Esophagus muscularis mucosa (tissue), 4 donors: ENCODE measurements around the gene LRWD1. TPM values are rescaled to one million over a fixed set of nuclear protein-coding genes. Genes with fewer than 3 reads are reported as not detected.

Experiments used
- DNase-seq: peaks from one replicate; pipeline ENCODE4 v3.0.0-alpha.2; 2017; ENCODE audit errors: extremely low spot score
- H3K27ac ChIP-seq, 4 donors: fragments of 200-600 bp; sonication (generic); replicated peaks in 1 of 4; 1 replicate in 3 of 4; 2 replicates in 1 of 4; pipeline ENCODE4 v1.5.1; 2016 to 2019; ENCODE audit warnings: mild to moderate bottlenecking in 1 of 4
- H3K27me3 ChIP-seq, 4 donors: fragments of 200-600 bp; sonication (generic); one replicate each; pipeline versions ENCODE4 v1.5.1 to v1.6.0; 2016 to 2019
- H3K36me3 ChIP-seq, 4 donors: fragments of 200-600 bp; sonication (generic); one replicate each; pipeline ENCODE4 v1.5.1; 2016 to 2019
- H3K4me1 ChIP-seq, 4 donors: fragments of 200-600 bp; sonication (generic); one replicate each; pipeline ENCODE4 v1.5.1; 2016 to 2019
- H3K4me3 ChIP-seq, 4 donors: fragments of 200-600 bp; sonication (generic); 1 replicate in 2 of 4; 2 replicates in 2 of 4; pipeline ENCODE4 v1.5.1; 2016 to 2019; ENCODE audit warnings: mild to moderate bottlenecking in 4 of 4, moderate library complexity in 1 of 4
- H3K9me3 ChIP-seq, 4 donors: fragments of 200-600 bp; sonication (generic); 1 replicate in 3 of 4; 2 replicates in 1 of 4; pipeline ENCODE4 v1.5.1; 2016 to 2019
- EP300 ChIP-seq: sonication (generic); formaldehyde crosslinking; IDR thresholded peaks from one replicate; pipeline ENCODE4 v1.6.1; 2017; ENCODE audit warnings: antibody characterized with exemption
- POLR2A ChIP-seq: fragments of 450-650 bp; IDR thresholded peaks from one replicate; pipeline ENCODE4 v1.6.1; 2017; ENCODE audit warnings: antibody characterized with exemption, moderate library complexity, mild to moderate bottlenecking, low read depth
- POLR2AphosphoS5 ChIP-seq, 2 donors: sonication (generic); formaldehyde crosslinking; IDR thresholded peaks; one replicate each; pipeline ENCODE4 v1.6.1; 2017; ENCODE audit warnings: antibody characterized with exemption in 2 of 2
- WGBS: methylation state at CpG from one replicate; pipeline ENCODE4 v1.1.5; 2018; 5-methylcytosine and 5-hydroxymethylcytosine counted together
- intact Hi-C: fragments of 100-400 bp; cut with DNase I; formaldehyde crosslinking; loops from one replicate; pipeline ENCODE4 v1.15.1; 2023
- total RNA-seq, 4 donors: library from RNA; depleted of rRNA; stranded (reverse); fragments of >200 nt; gene quantifications; one replicate each; pipeline versions ENCODE4 v1.1.0 to v1.2.1, GENCODE V29; 2016
- TF ChIP-seq, protein P1 (sequence below), 3 experiments: fragments of 200-600 bp in 2 of 3; fragments of 450-650 bp in 1 of 3; sonication (generic) in 2 of 3; IDR thresholded peaks; one replicate each; pipeline ENCODE4 v1.5.1; 2017 to 2019; ENCODE audit warnings: antibody characterized with exemption in 3 of 3, mild to moderate bottlenecking in 2 of 3, moderate library complexity in 1 of 3

Gene LRWD1
- total RNA-seq, 4 donors from 2014 or later = 10.0 to 32.7 (median 17.0) TPM

DNA sequence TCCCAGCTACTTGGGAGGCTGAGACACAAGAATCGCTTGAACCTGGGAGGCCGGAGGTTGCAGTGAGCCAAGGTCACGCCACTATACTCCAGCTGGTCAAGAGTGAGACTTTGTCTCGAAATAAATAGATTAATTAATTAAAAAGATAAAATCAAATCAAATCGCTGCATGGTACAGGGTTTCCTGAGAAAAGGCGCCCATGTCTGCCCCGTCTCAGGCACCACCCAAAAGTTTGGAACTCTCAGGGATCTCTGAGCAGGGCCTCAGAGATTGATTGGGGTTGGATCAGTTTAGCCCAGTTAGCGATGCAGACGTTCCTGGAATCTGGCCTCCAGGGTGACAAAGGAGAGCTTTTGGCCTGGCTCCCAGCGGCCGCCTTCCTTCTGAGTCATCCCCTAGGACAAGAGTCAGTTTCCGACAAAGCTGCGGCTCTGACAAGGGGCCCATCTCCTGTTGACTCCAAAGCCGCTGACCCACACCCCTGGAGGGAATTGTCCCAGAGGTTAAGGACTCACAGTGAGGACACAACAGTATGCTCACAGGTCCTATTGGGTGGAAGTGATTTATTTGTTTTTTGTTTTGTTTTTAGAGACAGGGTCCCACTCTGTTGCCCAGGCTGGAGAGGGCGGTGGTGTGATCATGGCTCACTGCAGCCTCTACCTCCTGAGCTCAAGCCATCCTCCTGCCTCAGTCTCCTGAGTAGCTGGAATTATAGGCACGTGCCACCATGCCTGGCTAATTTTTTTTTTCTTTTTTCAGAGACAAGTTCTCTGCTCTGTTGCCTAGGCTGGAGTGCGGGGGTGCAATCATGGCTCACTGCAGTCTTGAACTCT, 24.6 kb upstream of the LRWD1 start:
- peaks cover 3 to 27% (median 10%) of the 10 kb centered on the region in 4 donors for H3K36me3 ChIP-seq
- no peaks in the 10 kb centered on the region for H3K9me3 ChIP-seq
- no peak for DNase-seq
- no peak overlapping the region for H3K4me3 ChIP-seq
- peaks cover 0 to 10% (median 9%) of the 10 kb centered on the region in 4 donors for H3K4me1 ChIP-seq
- peak overlapping the region in 2 of 4 donors; percentile 21 to 52 for H3K27ac ChIP-seq
- intact Hi-C loops = no loop called here
- TF ChIP-seq, protein P1, sequence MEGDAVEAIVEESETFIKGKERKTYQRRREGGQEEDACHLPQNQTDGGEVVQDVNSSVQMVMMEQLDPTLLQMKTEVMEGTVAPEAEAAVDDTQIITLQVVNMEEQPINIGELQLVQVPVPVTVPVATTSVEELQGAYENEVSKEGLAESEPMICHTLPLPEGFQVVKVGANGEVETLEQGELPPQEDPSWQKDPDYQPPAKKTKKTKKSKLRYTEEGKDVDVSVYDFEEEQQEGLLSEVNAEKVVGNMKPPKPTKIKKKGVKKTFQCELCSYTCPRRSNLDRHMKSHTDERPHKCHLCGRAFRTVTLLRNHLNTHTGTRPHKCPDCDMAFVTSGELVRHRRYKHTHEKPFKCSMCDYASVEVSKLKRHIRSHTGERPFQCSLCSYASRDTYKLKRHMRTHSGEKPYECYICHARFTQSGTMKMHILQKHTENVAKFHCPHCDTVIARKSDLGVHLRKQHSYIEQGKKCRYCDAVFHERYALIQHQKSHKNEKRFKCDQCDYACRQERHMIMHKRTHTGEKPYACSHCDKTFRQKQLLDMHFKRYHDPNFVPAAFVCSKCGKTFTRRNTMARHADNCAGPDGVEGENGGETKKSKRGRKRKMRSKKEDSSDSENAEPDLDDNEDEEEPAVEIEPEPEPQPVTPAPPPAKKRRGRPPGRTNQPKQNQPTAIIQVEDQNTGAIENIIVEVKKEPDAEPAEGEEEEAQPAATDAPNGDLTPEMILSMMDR (IDR thresholded peaks at IDR 0.05) = no peak
- TF ChIP-seq POLR2A (no peak), POLR2AphosphoS5 (IDR thresholded peaks at IDR 0.05) (peak; percentile 8 to 9), EP300 (no peak)
- H3K27me3 ChIP-seq = no peaks in the 10 kb centered on the region
- WGBS = 65% methylated on average over 16 of the region's 17 CpGs

DNA sequence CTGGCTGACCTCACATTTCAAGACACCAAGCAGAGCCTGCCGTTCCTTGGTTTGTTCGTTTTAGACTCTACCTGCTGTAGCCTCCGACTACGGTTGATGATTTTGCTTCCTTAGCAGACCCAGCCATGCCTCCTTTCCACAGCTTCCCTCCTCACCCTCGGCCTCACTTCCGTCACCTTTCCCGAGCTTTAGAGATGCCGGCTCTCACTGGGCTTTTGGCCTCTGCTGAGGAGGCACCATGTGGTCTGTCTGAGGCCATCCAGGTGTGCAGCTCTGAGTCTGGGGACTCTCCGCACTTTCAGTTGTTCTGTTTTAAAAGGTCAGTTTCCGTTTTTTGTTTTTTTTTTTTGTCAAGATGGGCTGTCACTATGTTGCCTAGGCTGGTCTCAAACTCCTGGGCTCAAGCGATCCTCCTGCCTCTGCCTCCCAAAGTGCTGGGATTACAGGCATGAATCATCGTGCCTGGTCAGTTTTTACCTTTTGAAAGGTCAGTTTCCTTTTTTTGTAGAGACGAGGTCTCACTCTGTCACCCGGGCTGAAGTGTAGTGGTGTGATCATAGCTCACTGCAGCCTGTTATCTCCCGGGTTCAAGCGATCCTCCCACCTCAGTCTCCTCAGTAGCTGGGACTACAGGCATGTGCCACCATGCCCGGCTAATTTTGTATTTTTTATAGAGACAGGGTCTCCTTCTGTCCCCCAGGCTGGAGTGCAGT, 19.7 kb upstream of the LRWD1 start:
- TF ChIP-seq EP300 = no peak
- intact Hi-C loops = no loop called here
- H3K9me3 ChIP-seq = no peaks in the 10 kb centered on the region
- no peak overlapping the region for H3K27ac ChIP-seq
- no peak for DNase-seq
- peaks cover 5 to 46% (median 26%) of the 10 kb centered on the region in 4 donors for H3K36me3 ChIP-seq
- H3K4me3 ChIP-seq = no peak overlapping the region
- peaks cover 0 to 6% (median 4%) of the 10 kb centered on the region in 4 donors for H3K4me1 ChIP-seq
- WGBS = 91% methylated on average over 17 of the region's 17 CpGs
- H3K27me3 ChIP-seq = no peaks in the 10 kb centered on the region

DNA sequence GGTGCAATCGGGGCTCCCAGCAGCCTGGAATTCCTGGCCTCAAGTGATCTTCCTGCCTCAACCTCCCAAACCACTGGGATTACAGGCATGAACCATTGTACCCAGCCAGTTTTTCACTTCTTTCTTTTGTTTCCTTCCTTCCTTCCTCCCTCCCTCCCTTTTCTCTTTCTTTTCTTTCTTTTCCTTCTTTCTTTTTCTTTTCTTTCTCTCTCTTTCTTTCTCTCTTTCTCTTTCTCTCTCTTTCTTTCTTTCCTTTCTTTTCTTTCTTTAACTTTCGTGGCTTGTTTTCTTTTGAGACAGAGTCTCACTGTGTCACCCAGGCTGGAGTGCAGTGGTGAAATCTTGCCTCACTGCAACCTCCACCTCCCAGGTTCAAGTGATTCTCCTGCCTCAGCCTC, 19.1 kb upstream of the LRWD1 start:
- H3K27me3 ChIP-seq = no peaks in the 10 kb centered on the region
- peaks cover 5 to 46% (median 26%) of the 10 kb centered on the region in 4 donors for H3K36me3 ChIP-seq
- H3K4me3 ChIP-seq = no peak overlapping the region
- H3K4me1 ChIP-seq = peaks cover 0 to under 1% (median 0%) of the 10 kb centered on the region in 4 donors
- intact Hi-C loops = no loop called here
- TF ChIP-seq EP300 (no peak), POLR2A (no peak), POLR2AphosphoS5 (IDR thresholded peaks at IDR 0.05) (no peak)
- TF ChIP-seq, protein P1 (IDR thresholded peaks at IDR 0.05) = no peak
- 52% methylated on average over 2 of the region's 2 CpGs for WGBS
- no peak for DNase-seq
- H3K27ac ChIP-seq = no peak overlapping the region
- no peaks in the 10 kb centered on the region for H3K9me3 ChIP-seq

DNA sequence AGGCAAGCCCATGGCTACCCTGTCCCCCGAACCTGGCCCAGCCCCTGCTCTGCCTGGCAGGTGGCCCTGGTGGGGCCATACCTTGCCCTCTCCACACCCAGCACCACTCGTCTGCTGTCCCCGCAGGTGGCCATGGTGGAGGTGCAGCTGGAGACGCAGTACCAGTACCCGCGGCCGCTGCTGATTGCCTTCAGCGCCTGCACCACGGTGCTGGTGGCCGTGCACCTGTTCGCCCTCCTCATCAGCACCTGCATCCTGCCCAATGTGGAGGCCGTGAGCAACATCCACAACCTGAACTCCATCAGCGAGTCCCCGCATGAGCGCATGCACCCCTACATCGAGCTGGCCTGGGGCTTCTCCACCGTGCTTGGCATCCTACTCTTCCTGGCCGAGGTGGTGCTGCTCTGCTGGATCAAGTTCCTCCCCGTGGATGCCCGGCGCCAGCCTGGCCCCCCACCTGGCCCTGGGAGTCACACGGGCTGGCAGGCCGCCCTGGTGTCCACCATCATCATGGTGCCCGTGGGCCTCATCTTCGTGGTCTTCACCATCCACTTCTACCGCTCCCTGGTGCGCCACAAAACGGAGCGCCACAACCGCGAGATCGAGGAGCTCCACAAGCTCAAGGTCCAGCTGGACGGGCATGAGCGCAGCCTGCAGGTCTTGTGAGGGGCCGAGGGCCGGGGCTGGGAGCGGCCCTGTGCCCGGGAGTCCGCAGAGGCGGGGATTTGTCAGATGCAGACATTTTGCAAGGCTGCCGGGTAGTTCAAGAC, 18.2 kb upstream of the LRWD1 start:
- Histone ChIP-seq H3K27ac (no peak overlapping the region), H3K9me3 (no peaks in the 10 kb centered on the region), H3K4me1 (no peaks in the 10 kb centered on the region), H3K36me3 (peaks cover 5 to 45% (median 26%) of the 10 kb centered on the region in 4 donors), H3K4me3 (no peak overlapping the region), H3K27me3 (no peaks in the 10 kb centered on the region)
- 98% methylated on average over 18 of the region's 41 CpGs for WGBS
- TF ChIP-seq EP300 (no peak), POLR2AphosphoS5 (IDR thresholded peaks at IDR 0.05) (no peak), POLR2A (no peak)
- TF ChIP-seq, protein P1 (IDR thresholded peaks at IDR 0.05) = no peak
- no peak for DNase-seq
- intact Hi-C loops = no loop called here
